HUES64 (cell line): ENCODE data around the gene GRB10.

Source experiments
- H3K27ac ChIP-seq: 2 replicates; pipeline ENCODE4 v1.7.0; 2013; ENCODE audit warnings: low read depth, low read length, inconsistent platforms
- H3K27me3 ChIP-seq: 2 replicates; pipeline ENCODE4 v1.6.1; 2013; ENCODE audit warnings: mild to moderate bottlenecking, low read length; ENCODE audit not compliant: insufficient read depth
- H3K36me3 ChIP-seq: 2 replicates; pipeline ENCODE4 v1.6.1; 2013; ENCODE audit warnings: mild to moderate bottlenecking, low read length; ENCODE audit not compliant: insufficient read depth
- H3K4me1 ChIP-seq: 2 replicates; pipeline ENCODE4 v1.6.1; 2013; ENCODE audit warnings: mild to moderate bottlenecking, low read length, moderate library complexity; ENCODE audit not compliant: insufficient read depth
- H3K4me3 ChIP-seq: 2 replicates; pipeline ENCODE4 v1.5.1; 2013; ENCODE audit warnings: mild to moderate bottlenecking, low read length, moderate library complexity
- H3K9ac ChIP-seq: 2 replicates; pipeline ENCODE4 v1.6.1; 2013; ENCODE audit warnings: mild to moderate bottlenecking, low read depth, low read length
- H3K9me3 ChIP-seq: 2 replicates; pipeline ENCODE4 v1.6.1; 2013; ENCODE audit warnings: low read depth, low read length; ENCODE audit not compliant: insufficient read depth
- WGBS: fragments of 150-250, 120-280 bp; methylation state at CpG from one replicate; pipeline ENCODE4 v1.1.7; 2013; ENCODE audit warnings: missing lambda C conversion rate; 5-methylcytosine and 5-hydroxymethylcytosine counted together

Gene GRB10

GRCh38 chr7:50657912-50658311, 124.8 kb downstream of the GRB10 start:
- no peaks in the 10 kb centered on the region for H3K27me3 ChIP-seq
- no peak overlapping the region for H3K9ac ChIP-seq
- peaks cover 21% of the 10 kb centered on the region; the same call in 1 of the 2 replicates for H3K36me3 ChIP-seq
- no peaks in the 10 kb centered on the region for H3K9me3 ChIP-seq
- H3K4me3 ChIP-seq = no peak overlapping the region
- no peak overlapping the region for H3K27ac ChIP-seq
- no peaks in the 10 kb centered on the region for H3K4me1 ChIP-seq
- WGBS = 95% methylated on average over 7 of the region's 7 CpGs

- Histone ChIP-seq H3K9ac (no peak overlapping the region), H3K27ac (no peak overlapping the region), H3K27me3 (no peaks in the 10 kb centered on the region), H3K9me3 (no peaks in the 10 kb centered on the region), H3K36me3 (peaks cover 18% of the 10 kb centered on the region; the same call in 1 of the 2 replicates), H3K4me1 (no peaks in the 10 kb centered on the region), H3K4me3 (no peak overlapping the region)
- 97% methylated on average over 9 of the region's 9 CpGs for WGBS
These were observed 125.3 kb downstream of the GRB10 start for GRCh38 chr7:50657341-50657873.

DNA sequence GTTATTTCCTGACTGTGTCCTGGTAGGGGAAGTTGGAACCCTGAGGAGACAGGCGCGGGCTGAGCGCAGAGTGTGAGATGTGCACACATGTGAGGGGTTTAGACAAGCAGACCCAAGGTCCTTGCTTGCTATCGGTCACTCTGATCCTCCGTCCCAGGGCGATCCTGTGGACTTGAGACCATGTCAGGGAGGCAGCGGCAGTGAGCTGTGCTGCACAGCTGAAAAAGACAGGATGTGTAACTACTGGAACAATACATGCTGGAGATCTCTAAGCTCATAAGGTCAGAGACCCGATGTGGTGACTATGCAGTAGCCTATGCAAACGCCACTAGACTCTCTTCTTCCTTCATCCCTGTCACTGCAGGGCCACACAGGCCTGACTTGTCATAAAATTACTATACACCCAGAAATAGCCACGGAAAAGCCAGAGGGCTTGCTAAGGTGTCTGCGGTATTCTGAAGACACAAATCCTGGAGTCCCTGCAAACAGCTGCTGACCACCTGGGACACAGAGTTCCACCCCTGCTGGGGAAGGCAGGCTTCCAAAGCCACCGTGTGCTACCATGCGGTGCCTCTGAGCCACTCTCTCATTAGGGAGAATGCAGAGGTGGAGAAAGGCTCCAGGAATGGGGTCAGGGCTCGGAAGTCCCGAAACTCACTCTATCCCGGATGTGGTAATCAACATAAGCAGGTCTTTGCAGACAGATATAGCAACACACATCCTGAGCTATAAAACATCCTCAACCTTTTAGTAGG, 126.4 kb downstream of the GRB10 start:
- 88% methylated on average over 16 of the region's 16 CpGs for WGBS
- no peaks in the 10 kb centered on the region for H3K4me1 ChIP-seq
- peaks cover 13% of the 10 kb centered on the region; the same call in 1 of the 2 replicates for H3K36me3 ChIP-seq
- no peaks in the 10 kb centered on the region for H3K27me3 ChIP-seq
- H3K4me3 ChIP-seq = no peak overlapping the region
- H3K27ac ChIP-seq = no peak overlapping the region
- H3K9ac ChIP-seq = no peak overlapping the region
- no peaks in the 10 kb centered on the region for H3K9me3 ChIP-seq

DNA sequence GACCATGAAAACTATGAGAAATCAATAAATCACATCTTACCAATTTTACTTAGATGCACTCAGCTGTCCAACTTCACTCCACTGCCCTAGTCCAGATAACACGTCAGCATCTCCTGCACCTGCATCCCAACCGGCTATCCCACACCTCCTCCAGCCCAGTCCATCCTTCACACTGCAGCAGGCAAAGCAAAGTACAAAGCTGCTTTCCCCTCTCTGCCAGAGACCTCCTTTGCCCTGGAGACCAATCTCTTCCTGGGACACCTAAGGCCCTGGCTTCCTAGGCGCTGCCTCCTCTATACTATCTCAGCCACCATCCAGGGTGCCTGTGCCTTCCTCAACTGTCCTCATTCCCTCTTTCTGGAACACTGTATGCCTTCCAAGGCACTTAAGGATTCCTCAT, 127.2 kb downstream of the GRB10 start:
- Histone ChIP-seq H3K4me1 (no peaks in the 10 kb centered on the region), H3K27ac (no peak overlapping the region), H3K36me3 (0 out of 2 replicates have a peak, but pooled peaks cover 9% of the 10 kb centered on the region), H3K27me3 (no peaks in the 10 kb centered on the region), H3K4me3 (no peak overlapping the region), H3K9me3 (no peaks in the 10 kb centered on the region), H3K9ac (no peak overlapping the region)
- WGBS = 96% methylated on average over 3 of the region's 3 CpGs

GRCh38 chr7:50655020-50655419, 127.7 kb downstream of the GRB10 start:
- WGBS = 91% methylated on average over 4 of the region's 4 CpGs
- Histone ChIP-seq H3K9ac (no peak overlapping the region), H3K27me3 (no peaks in the 10 kb centered on the region), H3K36me3 (0 out of 2 replicates have a peak, but pooled peaks cover 9% of the 10 kb centered on the region), H3K4me1 (no peaks in the 10 kb centered on the region), H3K4me3 (no peak overlapping the region), H3K27ac (no peak overlapping the region), H3K9me3 (no peaks in the 10 kb centered on the region)

GRCh38 chr7:50653981-50654425, 128.7 kb downstream of the GRB10 start:
- H3K9me3 ChIP-seq = no peaks in the 10 kb centered on the region
- H3K4me3 ChIP-seq = no peak overlapping the region
- H3K27me3 ChIP-seq = no peaks in the 10 kb centered on the region
- H3K9ac ChIP-seq = no peak overlapping the region
- H3K27ac ChIP-seq = no peak overlapping the region
- H3K4me1 ChIP-seq = no peaks in the 10 kb centered on the region
- H3K36me3 ChIP-seq = 0 out of 2 replicates have a peak, but pooled peaks cover 8% of the 10 kb centered on the region
- 94% methylated on average over 10 of the region's 10 CpGs for WGBS

DNA sequence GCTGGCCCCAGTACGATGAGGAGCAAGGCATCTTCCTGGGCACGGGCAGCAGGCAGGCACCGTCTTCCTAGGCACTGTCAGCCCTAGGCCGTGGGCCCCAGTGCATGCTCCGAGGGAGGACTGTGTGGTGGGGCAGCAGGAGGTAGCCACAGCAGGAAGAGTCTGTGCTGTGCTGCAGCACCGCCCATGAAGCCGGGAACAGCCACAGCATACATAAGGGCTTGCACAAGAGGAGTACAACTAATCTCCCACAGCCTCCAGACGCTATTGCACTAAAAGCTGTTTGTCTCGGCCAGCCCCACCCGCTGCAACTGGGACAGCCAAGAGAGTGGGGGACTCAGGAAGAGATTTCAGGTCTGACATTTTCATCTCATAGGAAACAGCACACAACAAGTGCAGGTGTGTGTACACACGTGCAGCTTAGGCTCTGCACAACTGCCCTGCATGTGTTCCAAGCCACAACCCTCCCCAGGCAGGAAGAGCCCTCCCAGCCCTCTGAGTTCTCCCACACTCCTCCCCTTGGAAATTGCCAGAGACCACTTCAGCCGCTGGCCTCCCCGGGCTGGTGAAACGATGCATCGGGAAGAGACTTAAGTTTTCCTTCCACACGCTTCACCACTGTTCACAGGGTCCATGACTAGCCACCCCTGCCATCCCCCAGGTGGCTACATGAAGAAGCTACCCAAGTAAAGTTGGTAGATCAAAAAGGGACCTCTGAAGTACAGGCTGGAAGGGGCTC, 129.4 kb downstream of the GRB10 start:
- no peak overlapping the region for H3K4me3 ChIP-seq
- 0 out of 2 replicates have a peak, but pooled peaks cover 5% of the 10 kb centered on the region for H3K36me3 ChIP-seq
- no peaks in the 10 kb centered on the region for H3K9me3 ChIP-seq
- H3K27me3 ChIP-seq = no peaks in the 10 kb centered on the region
- H3K9ac ChIP-seq = no peak overlapping the region
- no peak overlapping the region for H3K27ac ChIP-seq
- 93% methylated on average over 16 of the region's 16 CpGs for WGBS
- no peaks in the 10 kb centered on the region for H3K4me1 ChIP-seq

DNA sequence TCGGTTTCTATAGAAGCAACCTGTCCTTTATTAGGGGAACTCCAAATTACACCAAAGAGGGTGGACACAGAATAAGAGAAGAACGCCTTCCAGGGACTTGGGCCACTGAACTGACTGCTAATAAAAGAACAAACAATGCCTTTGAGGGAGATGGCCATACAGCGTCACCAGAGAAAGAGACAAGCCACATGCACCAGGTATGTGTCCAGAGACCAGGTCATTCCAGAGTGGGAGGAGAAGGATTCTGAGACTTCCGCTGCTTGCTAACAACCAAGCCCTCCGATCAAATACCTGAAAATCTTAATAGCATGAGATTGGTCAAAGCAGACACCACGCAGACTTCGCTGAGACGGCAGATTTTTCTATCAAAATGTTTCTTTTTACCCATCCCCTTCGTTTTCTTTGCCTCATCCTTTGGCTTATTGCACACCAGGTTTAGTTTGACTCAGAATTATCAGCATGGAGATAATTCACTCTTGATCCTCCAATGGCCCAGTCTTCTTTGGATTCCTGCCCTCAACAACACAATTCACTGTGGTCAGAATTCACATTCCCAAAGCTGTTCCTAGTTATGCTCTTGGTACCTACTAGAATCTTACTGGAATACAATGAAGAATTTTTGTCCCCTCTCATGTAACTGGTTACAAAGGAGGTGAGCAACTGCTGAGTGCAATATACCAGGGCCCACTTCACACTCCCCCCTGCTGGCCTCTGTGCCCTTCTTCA, 130.1 kb downstream of the GRB10 start:
- WGBS = 93% methylated on average over 9 of the region's 9 CpGs
- Histone ChIP-seq H3K4me1 (no peaks in the 10 kb centered on the region), H3K4me3 (no peak overlapping the region), H3K36me3 (0 out of 2 replicates have a peak, but pooled peaks cover 5% of the 10 kb centered on the region), H3K27me3 (no peaks in the 10 kb centered on the region), H3K9me3 (no peaks in the 10 kb centered on the region), H3K27ac (no peak overlapping the region), H3K9ac (no peak overlapping the region)

DNA sequence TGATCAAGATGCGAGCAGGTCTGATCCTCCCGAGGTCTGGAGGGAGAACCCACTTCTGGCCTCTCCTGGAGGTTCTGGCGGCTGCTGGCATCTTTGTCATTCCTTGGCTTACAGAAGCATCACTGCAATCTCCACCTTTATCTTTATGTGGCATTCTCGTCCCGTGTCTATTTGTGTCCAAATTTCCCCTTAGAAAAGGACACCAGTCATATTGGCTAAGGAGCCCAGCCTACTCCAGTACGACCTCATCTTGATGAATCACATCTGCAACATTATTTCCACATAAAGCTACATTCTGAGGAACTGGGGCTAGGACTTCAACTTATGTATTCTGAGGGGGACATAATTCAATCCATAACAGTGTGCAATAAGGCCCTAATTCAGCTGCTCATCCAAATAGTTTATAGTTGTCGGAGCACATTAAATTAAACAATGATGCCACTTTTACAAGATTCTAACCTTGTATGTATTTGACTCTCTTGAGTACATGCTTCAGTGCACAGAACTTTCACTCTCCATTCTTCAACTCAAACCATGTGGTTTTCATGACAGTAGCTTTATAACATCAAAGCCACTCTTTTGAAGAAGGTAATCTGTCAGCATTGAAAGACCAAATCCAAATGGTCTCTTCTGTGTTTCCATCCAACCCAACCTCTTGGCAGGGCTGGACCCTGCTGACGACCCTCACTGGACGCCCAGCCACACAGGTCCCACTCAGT, 131.3 kb downstream of the GRB10 start:
- no peaks in the 10 kb centered on the region for H3K27me3 ChIP-seq
- WGBS = 93% methylated on average over 9 of the region's 9 CpGs
- H3K4me1 ChIP-seq = no peaks in the 10 kb centered on the region

GRCh38 chr7:50650057-50650664, 132.5 kb downstream of the GRB10 start:
- Histone ChIP-seq H3K4me3 (no peak overlapping the region), H3K27ac (no peak overlapping the region), H3K9ac (no peak overlapping the region), H3K9me3 (no peaks in the 10 kb centered on the region), H3K36me3 (no peaks in the 10 kb centered on the region), H3K4me1 (no peaks in the 10 kb centered on the region), H3K27me3 (no peaks in the 10 kb centered on the region)
- 95% methylated on average over 6 of the region's 6 CpGs for WGBS

More for the DNA sequence above, 131.3 kb downstream of the GRB10 start:
- H3K9ac ChIP-seq = no peak overlapping the region
- H3K36me3 ChIP-seq = no peaks in the 10 kb centered on the region
- H3K9me3 ChIP-seq = no peaks in the 10 kb centered on the region
- no peak overlapping the region for H3K4me3 ChIP-seq
- no peak overlapping the region for H3K27ac ChIP-seq
